Smooth muscle cell of the brain vasculature (primary cell): Measurements from ENCODE around the gene TMEM183A.

Experiments used
- DNase-seq: peaks from one replicate; pipeline ENCODE4 v3.0.0-alpha.2; 2012; ENCODE audit warnings: low read depth, low spot score

Gene TMEM183A

DNA sequence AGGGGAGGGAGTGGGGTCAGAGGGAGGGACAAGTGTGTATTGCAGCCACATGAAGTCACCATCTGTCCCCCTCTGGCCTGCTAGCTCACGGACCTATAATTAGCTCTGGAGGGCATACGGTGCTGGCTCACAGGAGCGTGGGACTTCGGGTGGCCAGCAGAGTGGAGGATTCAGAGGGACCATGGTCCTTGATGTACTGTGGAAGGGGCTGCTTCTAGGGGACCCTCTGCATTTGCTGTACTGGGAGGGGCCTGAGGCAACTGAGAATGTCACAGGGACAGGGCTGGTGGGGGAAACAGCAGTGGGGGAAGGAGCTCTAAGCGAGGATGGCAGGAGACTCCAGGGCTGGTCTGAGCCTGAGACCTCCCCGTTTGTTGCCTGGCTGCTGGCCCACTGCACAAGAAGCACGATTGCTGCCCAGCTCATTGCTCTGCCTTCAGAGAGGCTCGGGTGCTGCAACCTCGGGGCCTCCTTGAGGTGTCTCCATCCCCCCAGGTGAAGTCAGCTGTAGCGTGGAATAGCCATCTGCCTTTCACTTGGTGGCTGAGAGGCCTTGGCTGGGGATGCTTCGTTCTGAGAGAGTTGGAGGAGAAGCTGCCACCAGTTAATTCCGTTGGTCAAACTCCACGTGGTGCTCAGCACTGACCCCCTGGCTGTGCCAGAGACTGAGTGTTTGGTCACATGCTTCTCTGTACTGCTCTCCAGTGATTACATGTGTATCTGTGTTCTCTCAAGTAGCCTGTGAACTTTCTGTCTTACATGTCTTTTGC is 21.8 kb downstream of the TMEM183A start:
- no peak for DNase-seq

GRCh38 chr1:203031467-203031866 is 24.3 kb downstream of the TMEM183A start:
- no peak for DNase-seq

DNA sequence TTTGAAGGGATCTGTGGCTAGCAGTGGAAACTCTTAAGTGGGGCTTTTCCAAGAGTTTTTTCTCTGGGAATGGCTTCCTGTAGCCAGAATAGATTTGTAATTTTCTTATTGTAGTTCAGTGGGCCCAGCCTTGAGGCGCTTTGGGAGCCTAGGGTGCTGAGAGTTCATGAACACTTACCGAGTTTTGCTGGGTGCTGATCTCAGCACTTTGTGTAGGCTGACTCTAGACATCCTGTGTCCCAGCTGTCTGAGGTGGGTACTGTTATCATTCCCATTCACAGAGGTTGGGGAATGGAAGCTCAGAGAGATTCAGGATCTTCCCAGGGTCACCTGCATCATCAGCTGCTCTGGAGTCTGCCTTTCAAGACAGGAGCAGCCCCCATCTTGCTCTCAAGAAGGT is 26.1 kb downstream of the TMEM183A start:
- DNase-seq: no peak

DNA sequence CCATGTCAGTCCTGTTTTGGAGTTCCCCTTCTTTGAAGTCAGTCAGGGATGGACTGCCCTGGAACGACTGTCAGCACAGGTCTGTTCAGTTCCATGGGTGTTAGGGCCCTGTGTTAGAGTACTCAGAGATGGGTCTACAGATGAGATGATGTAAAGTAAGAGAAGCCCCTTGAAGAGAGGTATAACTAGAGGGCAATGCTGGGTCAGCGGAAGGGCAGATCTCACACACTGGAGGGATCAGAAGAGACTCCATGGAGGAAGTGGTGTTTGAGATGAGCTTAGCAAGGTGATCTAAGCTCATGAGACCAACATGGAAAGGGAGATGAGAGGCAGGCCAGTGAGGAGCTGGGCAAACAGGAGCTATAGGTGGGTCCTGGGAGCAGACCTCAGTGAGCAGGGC is 26.7 kb downstream of the TMEM183A start:
- no peak for DNase-seq

DNA sequence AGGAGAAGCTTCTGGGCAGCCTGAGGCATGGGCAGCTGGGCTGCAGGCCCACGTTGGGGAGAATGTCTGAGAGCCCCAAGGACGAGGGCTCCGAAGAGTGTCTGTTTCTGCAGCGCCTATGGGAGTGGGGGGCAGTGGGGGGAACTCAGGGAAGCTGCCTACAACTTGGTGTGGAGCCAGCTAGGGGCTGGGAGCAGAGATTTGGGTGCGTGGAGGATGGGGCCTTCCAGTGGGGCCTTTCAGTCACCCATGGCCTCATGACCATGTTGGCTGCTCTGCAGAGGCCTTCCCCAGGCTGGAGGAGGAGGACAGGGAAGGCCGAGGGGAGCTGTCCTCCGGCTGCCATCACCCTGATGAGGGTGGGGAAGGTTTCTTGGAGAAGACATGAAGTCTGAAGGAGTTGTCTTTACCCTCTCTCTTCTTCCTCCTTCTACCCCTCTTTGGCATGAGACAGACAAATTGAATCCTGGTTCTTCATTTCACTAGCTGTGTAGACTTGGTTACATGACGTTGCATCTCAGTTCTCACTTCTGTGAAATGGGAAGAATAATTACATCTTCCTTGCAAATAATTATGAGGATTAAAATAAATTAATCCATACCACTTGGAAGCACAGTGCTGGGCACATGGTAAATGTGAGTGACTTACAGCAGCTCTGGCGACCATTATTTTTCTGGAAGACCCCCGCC is 27.4 kb downstream of the TMEM183A start:
- no peak for DNase-seq

- no peak for DNase-seq
Observed at GRCh38 chr1:203035111-203036000, 28.2 kb downstream of the TMEM183A start.

DNA sequence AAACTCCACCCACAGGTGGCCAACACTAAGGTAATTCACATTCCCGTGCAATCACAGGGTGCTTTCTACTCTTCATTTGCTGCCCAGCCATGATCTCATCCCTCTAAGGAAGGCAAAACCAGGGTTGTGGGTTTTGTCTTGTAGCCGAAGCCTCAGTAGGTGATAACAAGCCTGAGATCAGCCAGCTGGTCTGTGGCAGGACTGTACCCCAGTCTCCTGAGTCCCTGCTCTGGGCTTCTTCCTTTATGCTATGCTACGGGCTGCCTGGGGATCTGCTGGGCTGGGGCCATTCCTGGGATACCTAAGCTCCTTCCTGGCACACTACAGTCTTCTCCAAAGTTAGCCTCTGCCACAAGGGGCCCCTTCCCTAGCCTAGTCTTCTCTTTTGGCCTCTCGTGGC is 29.0 kb downstream of the TMEM183A start:
- no peak for DNase-seq

DNA sequence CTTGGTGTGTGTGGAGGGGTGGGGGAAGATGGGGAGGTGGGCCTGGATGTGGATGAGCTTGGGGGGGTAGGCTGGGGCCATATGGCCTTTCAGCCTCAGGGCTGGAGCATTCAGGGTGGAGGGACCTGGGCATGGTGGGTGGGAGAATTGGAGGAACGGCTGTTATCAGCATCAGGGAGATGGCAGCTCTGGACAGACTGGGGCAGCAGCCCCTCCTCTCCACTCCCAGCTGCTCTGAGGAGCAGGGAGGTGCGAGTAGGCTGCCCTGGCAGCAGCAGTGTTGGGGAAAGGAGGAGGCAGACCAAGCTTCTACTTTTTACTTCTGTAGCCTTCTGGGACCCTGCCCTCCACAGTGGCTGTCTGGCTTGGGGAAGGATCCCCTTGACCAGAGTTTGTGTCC is 29.4 kb downstream of the TMEM183A start:
- no peak for DNase-seq

- no peak for DNase-seq
Observed at GRCh38 chr1:203037509-203038190, 30.5 kb downstream of the TMEM183A start.

DNA sequence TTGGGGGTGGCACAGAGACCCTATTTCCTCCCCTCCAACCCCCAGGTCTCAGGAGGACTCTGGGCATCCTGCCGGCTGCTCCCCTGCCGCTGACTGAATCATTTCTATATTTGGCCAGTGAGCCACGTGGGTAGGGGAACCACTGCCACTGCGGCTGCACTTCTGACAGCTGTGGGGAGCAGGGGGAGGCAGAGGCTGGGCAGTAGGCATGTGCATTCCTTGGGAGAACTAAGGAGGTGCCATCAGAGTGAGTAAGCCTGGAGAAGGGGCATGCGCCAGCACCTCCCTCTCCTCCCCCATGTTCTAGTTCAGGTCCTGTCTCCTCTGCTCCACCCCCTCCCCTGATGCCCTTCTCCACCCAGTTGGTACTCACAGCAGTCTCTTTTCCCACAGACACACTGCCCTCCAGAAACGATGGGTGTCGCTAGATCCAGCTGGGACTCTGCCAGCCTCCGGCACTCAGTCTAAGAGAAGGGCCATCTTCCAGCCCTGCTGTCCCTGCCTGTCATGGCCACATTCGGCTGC is 31.1 kb downstream of the TMEM183A start:
- DNase-seq: no peak

GRCh38 chr1:203038891-203039608 is 31.9 kb downstream of the TMEM183A start:
- DNase-seq: no peak

DNA sequence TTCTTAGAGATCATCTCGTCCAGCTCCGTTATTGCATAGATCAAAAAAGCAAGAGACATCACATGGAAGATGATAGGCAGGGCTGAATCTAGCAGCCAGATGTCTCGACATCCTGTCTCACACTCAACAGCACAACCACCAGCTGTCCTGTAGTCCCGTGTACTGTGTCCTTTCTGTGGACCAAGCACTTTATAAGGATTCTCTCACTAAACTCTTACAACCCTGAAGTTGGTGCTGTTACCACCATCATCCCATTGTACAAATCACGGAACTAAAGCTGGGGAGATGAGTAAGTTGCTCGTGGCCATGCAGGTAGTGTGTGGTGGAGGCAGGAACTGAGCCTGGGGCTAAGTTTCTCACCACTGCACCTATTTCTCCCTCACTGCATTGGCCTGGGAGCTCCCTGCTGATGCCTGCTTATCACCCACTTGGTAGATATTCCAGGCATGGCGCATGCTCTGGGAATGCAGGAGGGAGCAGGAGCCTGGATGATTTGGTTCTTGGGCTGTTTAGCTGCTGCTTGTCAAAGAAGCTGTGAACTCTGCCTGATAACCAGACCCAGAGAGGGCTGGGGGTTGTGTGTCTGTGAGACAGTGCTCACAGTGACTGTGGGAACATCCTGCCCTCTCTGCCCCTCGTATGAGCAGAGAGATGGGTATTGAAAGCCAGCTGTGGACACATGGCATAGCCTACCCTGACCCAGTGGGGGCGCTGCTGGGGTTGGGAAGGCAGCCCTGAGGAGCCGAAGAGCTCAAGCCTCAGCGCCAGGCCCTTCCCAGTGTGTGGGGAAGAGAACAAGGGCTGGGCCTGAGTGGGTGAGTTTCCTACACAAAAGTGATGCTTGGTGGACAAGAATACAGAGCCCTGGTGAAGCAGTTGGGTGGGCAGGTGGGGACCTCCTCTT is 32.7 kb downstream of the TMEM183A start:
- no peak for DNase-seq

- DNase-seq: no peak
Observed at GRCh38 chr1:203040513-203041275, 33.5 kb downstream of the TMEM183A start.

DNA sequence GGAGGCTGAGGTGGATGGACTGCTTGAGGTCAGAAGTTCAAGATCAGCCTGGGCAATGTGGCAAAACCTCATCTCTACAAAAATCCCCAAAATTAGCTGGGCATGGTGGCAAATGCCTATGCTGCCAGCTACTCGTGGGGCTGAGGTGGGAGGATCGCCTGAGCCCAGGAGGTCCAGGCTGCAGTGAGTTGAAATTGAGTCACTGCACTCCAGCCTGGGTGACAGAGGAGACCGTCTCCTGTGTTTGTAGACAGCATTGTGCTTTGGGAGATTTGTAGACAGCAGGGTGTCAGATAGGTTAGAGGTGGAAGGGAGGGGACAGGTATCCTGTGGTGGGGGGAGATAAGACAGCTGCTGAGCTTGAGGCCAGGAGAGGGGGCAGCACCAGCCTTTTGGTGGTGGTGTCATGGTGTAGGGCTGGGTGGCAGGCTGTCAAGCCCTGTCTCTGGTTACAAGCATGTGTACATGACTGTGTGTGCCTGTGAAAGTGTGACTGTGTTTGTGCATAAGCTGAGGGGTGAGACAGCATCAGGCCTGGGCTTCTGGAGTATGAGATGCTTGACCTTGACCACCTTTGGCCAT is 34.3 kb downstream of the TMEM183A start:
- no peak for DNase-seq

- no peak for DNase-seq
Observed at GRCh38 chr1:203043830-203044545, 36.8 kb downstream of the TMEM183A start.

- no peak for DNase-seq
Observed at GRCh38 chr1:203044546-203045250, 37.5 kb downstream of the TMEM183A start.

- no peak for DNase-seq
Observed at GRCh38 chr1:203045336-203045735, 38.2 kb downstream of the TMEM183A start.
